Measurements from ENCODE around the gene TSHZ1.

Gene TSHZ1

GRCh38 chr18:75297731-75298130 lies 87.1 kb downstream of the TSHZ1 start:
- no peak for DNase-seq (ENCODE audit: low read depth)
- TF ChIP-seq POLR2A (IDR thresholded peaks at IDR 0.05; ENCODE audit: extremely low read depth, insufficient read length) (no peak), MAX (IDR thresholded peaks at IDR 0.05; ENCODE audit: low read depth, low read length) (no peak), CTCF (IDR thresholded peaks at IDR 0.05; ENCODE audit: low read depth, low read length) (no peak), MYC (IDR thresholded peaks at IDR 0.05; ENCODE audit: low read depth, low read length) (no peak)
- no peak overlapping the region for H3K4me3 ChIP-seq (ENCODE audit: low read depth, low read length)

- no peak for TF ChIP-seq MAX (IDR thresholded peaks at IDR 0.05; ENCODE audit: low read depth, low read length)
- TF ChIP-seq POLR2A (IDR thresholded peaks at IDR 0.05; ENCODE audit: extremely low read depth, insufficient read length), result no peak
- TF ChIP-seq CTCF (IDR thresholded peaks at IDR 0.05; ENCODE audit: low read depth, low read length), result no peak
- no peak for TF ChIP-seq MYC (IDR thresholded peaks at IDR 0.05; ENCODE audit: low read depth, low read length)
- H3K4me3 ChIP-seq (ENCODE audit: low read depth, low read length), result no peak overlapping the region
- DNase-seq (ENCODE audit: low read depth), result no peak
These were observed 94.3 kb downstream of the TSHZ1 start for GRCh38 chr18:75304678-75305557.

- TF ChIP-seq CTCF (IDR thresholded peaks at IDR 0.05; ENCODE audit: low read depth, low read length), result no peak
- no peak for TF ChIP-seq MAX (IDR thresholded peaks at IDR 0.05; ENCODE audit: low read depth, low read length)
- TF ChIP-seq POLR2A (IDR thresholded peaks at IDR 0.05; ENCODE audit: extremely low read depth, insufficient read length), result no peak
- TF ChIP-seq MYC (IDR thresholded peaks at IDR 0.05; ENCODE audit: low read depth, low read length), result no peak
- no peak overlapping the region for H3K4me3 ChIP-seq (ENCODE audit: low read depth, low read length)
- DNase-seq (ENCODE audit: low read depth), result no peak
These were observed 95.4 kb downstream of the TSHZ1 start for GRCh38 chr18:75305984-75306383.

GRCh38 chr18:75307530-75307929 lies 96.9 kb downstream of the TSHZ1 start:
- TF ChIP-seq CTCF (IDR thresholded peaks at IDR 0.05; ENCODE audit: low read depth, low read length) (no peak), POLR2A (IDR thresholded peaks at IDR 0.05; ENCODE audit: extremely low read depth, insufficient read length) (no peak), MYC (IDR thresholded peaks at IDR 0.05; ENCODE audit: low read depth, low read length) (no peak), MAX (IDR thresholded peaks at IDR 0.05; ENCODE audit: low read depth, low read length) (no peak)
- DNase-seq (ENCODE audit: low read depth), result no peak
- no peak overlapping the region for H3K4me3 ChIP-seq (ENCODE audit: low read depth, low read length)

GRCh38 chr18:75309564-75309963 lies 99.0 kb downstream of the TSHZ1 start:
- no peak for TF ChIP-seq MAX (IDR thresholded peaks at IDR 0.05; ENCODE audit: low read depth, low read length)
- TF ChIP-seq MYC (IDR thresholded peaks at IDR 0.05; ENCODE audit: low read depth, low read length), result no peak
- no peak for TF ChIP-seq POLR2A (IDR thresholded peaks at IDR 0.05; ENCODE audit: extremely low read depth, insufficient read length)
- TF ChIP-seq CTCF (IDR thresholded peaks at IDR 0.05; ENCODE audit: low read depth, low read length), result no peak
- no peak overlapping the region for H3K4me3 ChIP-seq (ENCODE audit: low read depth, low read length)
- no peak for DNase-seq (ENCODE audit: low read depth)
